ENCODE results near the gene MOB2.

MOB2 gene

GRCh38 chr11:1522081-1522424, 35.5 kb upstream of the MOB2 start:
- H3K4me3 Mint-ChIP-seq, result no peak overlapping the region
- no peaks in the 10 kb centered on the region for H3K9me3 Mint-ChIP-seq
- H3K36me3 Mint-ChIP-seq (ENCODE audit: low read depth), result peaks cover 2% of the 10 kb centered on the region
- H3K27me3 Mint-ChIP-seq (ENCODE audit: low read depth), result no peaks in the 10 kb centered on the region
- H3K4me1 Mint-ChIP-seq (ENCODE audit: low read depth), result no peaks in the 10 kb centered on the region
- no peak overlapping the region for H3K27ac Mint-ChIP-seq

- Mint-ChIP-seq H3K27ac (no peak overlapping the region), H3K27me3 (ENCODE audit: low read depth) (no peaks in the 10 kb centered on the region), H3K9me3 (no peaks in the 10 kb centered on the region), H3K4me3 (no peak overlapping the region), H3K4me1 (ENCODE audit: low read depth) (no peaks in the 10 kb centered on the region), H3K36me3 (ENCODE audit: low read depth) (peaks cover 2% of the 10 kb centered on the region)
These were observed 35.0 kb upstream of the MOB2 start for GRCh38 chr11:1521382-1522080.

- Mint-ChIP-seq H3K27me3 (ENCODE audit: low read depth) (no peaks in the 10 kb centered on the region), H3K27ac (no peak overlapping the region), H3K4me1 (ENCODE audit: low read depth) (no peaks in the 10 kb centered on the region), H3K4me3 (no peak overlapping the region), H3K9me3 (no peaks in the 10 kb centered on the region), H3K36me3 (ENCODE audit: low read depth) (peaks cover 2% of the 10 kb centered on the region)
These were observed 34.2 kb upstream of the MOB2 start for GRCh38 chr11:1520663-1521267.

- Mint-ChIP-seq H3K4me1 (ENCODE audit: low read depth) (no peaks in the 10 kb centered on the region), H3K4me3 (no peak overlapping the region), H3K36me3 (ENCODE audit: low read depth) (peaks cover 2% of the 10 kb centered on the region), H3K27me3 (ENCODE audit: low read depth) (no peaks in the 10 kb centered on the region), H3K27ac (no peak overlapping the region), H3K9me3 (no peaks in the 10 kb centered on the region)
These were observed 33.7 kb upstream of the MOB2 start for GRCh38 chr11:1520209-1520662.

GRCh38 chr11:1519028-1520010, 32.7 kb upstream of the MOB2 start:
- H3K4me1 Mint-ChIP-seq (ENCODE audit: low read depth), result no peaks in the 10 kb centered on the region
- peaks cover 2% of the 10 kb centered on the region for H3K36me3 Mint-ChIP-seq (ENCODE audit: low read depth)
- no peak overlapping the region for H3K27ac Mint-ChIP-seq
- no peak overlapping the region for H3K4me3 Mint-ChIP-seq
- no peaks in the 10 kb centered on the region for H3K27me3 Mint-ChIP-seq (ENCODE audit: low read depth)
- no peaks in the 10 kb centered on the region for H3K9me3 Mint-ChIP-seq

- Mint-ChIP-seq H3K27ac (no peak overlapping the region), H3K4me3 (no peak overlapping the region), H3K4me1 (ENCODE audit: low read depth) (peaks cover 4% of the 10 kb centered on the region), H3K36me3 (ENCODE audit: low read depth) (peaks cover 2% of the 10 kb centered on the region), H3K9me3 (no peaks in the 10 kb centered on the region), H3K27me3 (ENCODE audit: low read depth) (no peaks in the 10 kb centered on the region)
These were observed 31.7 kb upstream of the MOB2 start for GRCh38 chr11:1518301-1518700.

- Mint-ChIP-seq H3K4me1 (ENCODE audit: low read depth) (peaks cover 5% of the 10 kb centered on the region), H3K36me3 (ENCODE audit: low read depth) (peaks cover 2% of the 10 kb centered on the region), H3K27me3 (ENCODE audit: low read depth) (no peaks in the 10 kb centered on the region), H3K27ac (no peak overlapping the region), H3K4me3 (no peak overlapping the region), H3K9me3 (no peaks in the 10 kb centered on the region)
These were observed 30.8 kb upstream of the MOB2 start for GRCh38 chr11:1517117-1518005.

GRCh38 chr11:1516273-1517067, 29.9 kb upstream of the MOB2 start:
- H3K9me3 Mint-ChIP-seq, result no peaks in the 10 kb centered on the region
- H3K27me3 Mint-ChIP-seq (ENCODE audit: low read depth), result no peaks in the 10 kb centered on the region
- no peak overlapping the region for H3K27ac Mint-ChIP-seq
- H3K4me3 Mint-ChIP-seq, result no peak overlapping the region
- H3K4me1 Mint-ChIP-seq (ENCODE audit: low read depth), result peaks cover 5% of the 10 kb centered on the region
- H3K36me3 Mint-ChIP-seq (ENCODE audit: low read depth), result peaks cover 2% of the 10 kb centered on the region

- no peak overlapping the region for H3K4me3 Mint-ChIP-seq
- H3K27me3 Mint-ChIP-seq (ENCODE audit: low read depth), result no peaks in the 10 kb centered on the region
- H3K4me1 Mint-ChIP-seq (ENCODE audit: low read depth), result peaks cover 7% of the 10 kb centered on the region
- no peaks in the 10 kb centered on the region for H3K36me3 Mint-ChIP-seq (ENCODE audit: low read depth)
- no peaks in the 10 kb centered on the region for H3K9me3 Mint-ChIP-seq
- H3K27ac Mint-ChIP-seq, result no peak overlapping the region
These were observed 28.8 kb upstream of the MOB2 start for GRCh38 chr11:1515082-1516060.

- Mint-ChIP-seq H3K27ac (no peak overlapping the region), H3K4me3 (no peak overlapping the region), H3K27me3 (ENCODE audit: low read depth) (no peaks in the 10 kb centered on the region), H3K36me3 (ENCODE audit: low read depth) (no peaks in the 10 kb centered on the region), H3K9me3 (no peaks in the 10 kb centered on the region), H3K4me1 (ENCODE audit: low read depth) (peaks cover 7% of the 10 kb centered on the region)
These were observed 27.9 kb upstream of the MOB2 start for GRCh38 chr11:1514336-1515061.

GRCh38 chr11:1513326-1514296, 27.0 kb upstream of the MOB2 start:
- no peaks in the 10 kb centered on the region for H3K9me3 Mint-ChIP-seq
- H3K36me3 Mint-ChIP-seq (ENCODE audit: low read depth), result no peaks in the 10 kb centered on the region
- no peaks in the 10 kb centered on the region for H3K27me3 Mint-ChIP-seq (ENCODE audit: low read depth)
- H3K4me3 Mint-ChIP-seq, result no peak overlapping the region
- H3K27ac Mint-ChIP-seq, result no peak overlapping the region
- peaks cover 7% of the 10 kb centered on the region for H3K4me1 Mint-ChIP-seq (ENCODE audit: low read depth)
